GM18499 (cell line): ENCODE data around the gene NDUFAF7.
"Not testable (repeated sequence)": the region's sequence is repeated elsewhere in the genome, so short reads cannot be mapped to it uniquely, and the experiment has no call there.

Source experiments
- ATAC-seq: cut with Tn5 transposase; IDR thresholded peaks from one replicate; pipeline ENCODE4 v1.9.1; 2021; ENCODE audit warnings: moderate number of reproducible peaks; ENCODE audit not compliant: insufficient read depth, unreplicated experiment

NDUFAF7 gene

DNA sequence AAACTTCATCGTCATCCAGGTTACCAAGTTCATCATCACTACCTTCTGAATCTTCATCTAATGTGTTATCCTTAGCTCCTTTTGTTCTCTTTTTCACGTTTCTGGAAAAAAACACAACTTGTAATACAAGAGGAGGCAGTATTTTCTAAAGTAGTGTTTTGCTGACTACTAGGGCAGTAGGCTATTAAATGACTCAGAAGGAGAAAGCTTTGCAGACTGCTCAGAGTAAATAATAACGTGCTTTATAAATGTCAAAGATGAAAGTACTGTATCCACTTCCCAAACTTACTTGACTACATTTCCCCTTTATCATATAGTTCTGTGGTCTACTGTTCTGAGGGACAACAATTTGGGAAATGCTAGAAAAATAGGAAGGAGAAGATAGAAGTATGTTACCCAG, 19.5 kb upstream of the NDUFAF7 start:
- no peak for ATAC-seq

DNA sequence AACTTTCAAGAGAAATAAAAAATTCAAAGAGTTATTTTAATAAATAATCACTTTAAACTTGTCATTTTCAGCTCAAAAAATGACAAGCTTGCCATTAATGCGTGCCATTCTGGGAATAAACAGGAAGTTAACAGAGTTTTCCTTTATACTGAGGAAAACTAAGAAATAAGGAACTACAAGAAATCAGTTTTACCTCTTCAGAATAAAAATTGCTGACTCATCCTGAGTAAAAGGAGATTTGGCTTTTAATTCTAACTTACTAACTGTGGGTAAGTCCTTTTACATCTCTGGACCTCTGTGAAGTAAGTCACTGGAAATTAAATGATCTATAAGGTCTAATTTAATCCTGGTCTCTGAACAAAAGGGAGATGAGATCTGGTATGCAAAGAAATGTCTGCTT, 16.2 kb upstream of the NDUFAF7 start:
- ATAC-seq: no peak

DNA sequence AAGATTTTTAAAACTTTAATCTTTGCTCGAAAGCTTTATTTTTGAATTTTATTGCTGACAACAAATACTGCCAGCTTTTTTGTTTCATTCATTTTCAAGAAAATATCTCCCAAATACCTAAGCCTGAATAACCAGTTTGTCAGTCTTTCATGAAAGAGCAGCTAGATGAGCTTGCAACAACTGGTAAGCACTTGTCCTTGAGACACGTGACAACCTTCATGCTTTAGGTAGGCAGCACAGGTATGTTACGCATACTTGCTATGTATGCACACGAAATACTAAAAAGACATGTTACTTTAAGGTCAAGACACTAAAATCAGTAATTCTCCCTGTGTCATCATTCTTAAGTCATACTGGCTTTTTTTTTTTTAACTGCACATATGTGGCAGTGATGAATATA, 12.4 kb upstream of the NDUFAF7 start:
- no peak for ATAC-seq

DNA sequence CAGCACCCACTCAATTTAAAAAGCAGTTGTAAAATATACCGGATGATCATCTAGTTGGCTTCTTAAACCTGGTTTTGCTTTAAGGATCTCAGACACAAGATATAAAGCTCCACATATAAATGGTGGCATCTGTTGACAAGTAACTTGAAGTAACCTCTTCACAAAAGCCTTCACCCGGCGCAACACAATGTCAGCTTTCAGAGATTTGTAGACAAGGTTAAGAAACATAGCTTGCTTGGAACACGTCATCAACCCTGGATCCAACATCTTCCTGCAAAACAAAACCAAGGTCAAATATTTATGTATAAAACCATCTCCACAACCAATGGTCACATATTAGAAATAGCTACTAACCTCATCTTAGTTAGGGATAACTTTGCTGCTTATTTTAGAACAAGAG, 8.3 kb upstream of the NDUFAF7 start:
- ATAC-seq: no peak

DNA sequence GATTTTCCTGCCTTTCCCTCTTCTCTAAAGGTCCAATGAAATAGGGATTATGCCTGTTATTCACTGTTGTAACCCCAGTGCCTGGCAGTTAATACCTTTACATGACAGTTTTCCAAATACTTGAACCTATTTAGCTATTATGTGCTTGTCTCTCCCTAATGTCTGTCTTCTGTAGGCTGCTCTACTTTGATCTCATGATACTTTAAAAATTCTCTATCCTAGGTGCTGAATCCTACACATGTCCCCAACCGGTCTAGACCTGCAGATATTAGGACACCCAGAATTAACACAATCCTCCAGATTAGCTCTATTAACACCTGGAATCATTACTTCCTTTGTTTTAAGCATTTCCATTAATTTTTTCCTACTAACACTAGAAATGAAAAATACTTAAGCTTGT, 7.4 kb upstream of the NDUFAF7 start:
- no peak for ATAC-seq

DNA sequence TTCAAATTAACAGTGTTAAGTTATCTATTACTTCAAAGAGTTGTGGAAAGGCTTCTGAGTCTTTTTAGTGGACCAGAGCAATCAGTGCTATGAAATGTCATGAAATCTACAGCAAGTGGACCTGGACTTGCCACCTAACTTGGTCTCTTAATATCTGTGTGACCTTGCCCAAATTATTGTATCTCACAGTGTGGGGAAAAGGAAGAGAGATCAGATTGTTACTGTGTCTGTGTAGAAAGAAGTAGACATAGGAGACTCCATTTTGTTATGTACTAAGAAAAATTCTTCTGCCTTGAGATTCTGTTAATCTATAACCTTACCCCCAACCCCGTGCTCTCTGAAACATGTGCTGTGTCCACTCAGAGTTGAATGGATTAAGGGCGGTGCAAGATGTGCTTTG, 6.3 kb upstream of the NDUFAF7 start:
- not testable (repeated sequence) for ATAC-seq

DNA sequence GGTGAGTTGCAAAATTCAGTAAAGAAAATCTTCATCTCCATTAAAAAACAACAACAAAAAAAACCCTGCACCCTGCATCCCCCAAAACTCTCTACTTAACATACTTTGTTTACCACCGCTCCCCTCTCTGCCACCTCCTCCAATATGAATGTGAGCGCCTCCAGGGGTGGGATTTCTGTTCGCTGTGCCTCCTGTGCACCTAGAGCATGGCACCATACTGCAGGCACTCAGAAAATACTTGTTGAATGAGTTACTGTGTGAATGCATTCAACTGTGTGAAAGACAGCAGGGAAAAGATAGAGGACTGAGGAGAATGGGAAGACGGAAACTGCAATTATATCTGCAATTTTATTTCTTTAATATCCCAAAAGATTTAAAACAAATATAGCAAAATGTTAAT, 4.6 kb upstream of the NDUFAF7 start:
- ATAC-seq: no peak

DNA sequence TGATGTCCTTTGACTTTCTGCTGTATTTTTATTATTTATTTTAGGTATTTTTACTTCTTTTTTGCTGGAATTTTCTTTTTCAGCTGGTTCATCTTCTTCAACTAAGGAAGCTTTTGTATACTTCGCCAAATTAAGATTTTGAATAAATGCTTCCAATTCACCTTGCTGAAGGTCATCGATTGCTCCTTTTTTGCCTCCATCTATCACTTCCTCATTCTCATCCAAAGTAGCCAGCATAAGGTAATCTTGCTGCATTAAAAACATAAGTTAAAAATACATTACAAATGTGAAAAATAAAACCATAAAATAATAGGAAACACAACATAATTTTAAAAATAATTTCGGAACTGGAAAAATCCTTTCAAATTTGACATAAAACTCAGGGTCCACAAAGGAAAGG, 2.7 kb upstream of the NDUFAF7 start:
- no peak for ATAC-seq

DNA sequence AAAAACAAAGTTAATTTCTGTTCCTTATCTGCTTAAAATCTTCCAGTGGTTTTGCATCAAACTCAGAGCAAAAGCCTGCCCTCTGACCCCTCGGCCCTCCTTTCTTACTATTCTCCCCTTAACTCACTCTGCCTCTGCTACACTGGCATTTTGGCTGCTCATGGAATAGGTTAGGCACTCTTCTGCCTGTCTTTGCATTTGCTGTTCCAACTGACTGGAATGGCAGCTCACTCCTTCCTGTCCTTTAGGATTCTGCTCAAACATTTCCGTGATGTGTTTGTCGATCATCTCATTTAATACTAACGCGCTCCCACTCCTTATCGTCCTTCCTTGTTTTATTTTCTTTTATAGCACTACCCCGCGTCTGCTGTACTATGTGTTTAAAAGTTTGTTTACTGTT, 877 bp upstream of the NDUFAF7 start:
- no peak for ATAC-seq

DNA sequence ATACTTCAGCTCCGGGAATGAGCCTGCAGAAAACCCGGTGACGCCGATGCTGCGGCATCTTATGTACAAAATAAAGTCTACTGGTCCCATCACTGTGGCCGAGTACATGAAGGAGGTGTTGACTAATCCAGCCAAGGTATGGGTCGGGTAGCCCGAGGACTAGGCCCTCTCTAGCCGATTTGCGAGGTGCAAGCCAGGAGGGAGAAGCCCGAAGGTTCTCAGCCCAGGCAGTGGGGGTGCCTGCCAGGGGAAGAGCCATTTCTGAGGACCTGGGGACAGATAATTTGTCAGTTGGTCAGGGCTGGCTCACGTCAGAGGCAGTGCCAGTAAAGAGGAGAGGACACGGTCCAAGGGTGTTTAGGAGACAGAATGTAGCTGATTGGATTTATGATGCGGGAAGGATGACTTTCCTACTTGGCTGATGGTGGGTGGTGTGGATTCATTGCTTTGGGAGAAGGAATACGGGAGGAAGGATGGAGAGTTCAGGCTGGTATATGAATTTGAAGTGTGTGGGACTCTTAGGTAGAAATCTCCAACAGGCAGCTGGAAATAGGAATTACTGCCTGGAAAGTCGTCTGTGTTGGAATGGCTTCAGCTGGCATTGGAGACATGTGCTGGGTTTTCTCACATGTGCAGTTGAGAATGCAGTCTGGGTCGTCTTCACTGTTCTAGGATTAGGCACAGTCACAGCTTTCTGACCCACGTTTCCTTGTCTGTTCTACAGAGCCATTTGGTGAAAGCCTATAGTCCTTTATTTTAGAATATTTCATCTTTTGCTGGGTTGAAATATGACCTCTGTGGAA, 874 bp downstream of the NDUFAF7 start:
- ATAC-seq: no peak

DNA sequence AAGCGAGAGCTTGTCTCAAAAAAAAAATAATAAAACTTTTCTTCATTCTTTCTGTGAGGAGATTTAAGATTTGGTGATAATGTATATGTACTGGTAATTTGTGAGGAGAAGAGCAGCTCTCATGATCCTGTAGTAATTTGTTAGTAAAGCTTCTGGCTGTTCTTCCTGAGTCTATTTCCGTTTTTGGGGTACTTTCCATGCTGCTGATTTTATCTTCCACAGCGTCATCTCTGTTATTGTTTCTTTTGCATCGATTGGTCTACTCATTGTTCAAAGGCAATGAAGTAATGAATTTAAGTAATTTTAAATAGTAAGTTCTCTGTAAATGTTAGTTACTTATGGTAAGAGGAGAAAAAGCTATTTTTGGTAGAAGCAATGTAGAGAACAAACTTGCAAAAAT, 12.0 kb downstream of the NDUFAF7 start:
- no peak for ATAC-seq

DNA sequence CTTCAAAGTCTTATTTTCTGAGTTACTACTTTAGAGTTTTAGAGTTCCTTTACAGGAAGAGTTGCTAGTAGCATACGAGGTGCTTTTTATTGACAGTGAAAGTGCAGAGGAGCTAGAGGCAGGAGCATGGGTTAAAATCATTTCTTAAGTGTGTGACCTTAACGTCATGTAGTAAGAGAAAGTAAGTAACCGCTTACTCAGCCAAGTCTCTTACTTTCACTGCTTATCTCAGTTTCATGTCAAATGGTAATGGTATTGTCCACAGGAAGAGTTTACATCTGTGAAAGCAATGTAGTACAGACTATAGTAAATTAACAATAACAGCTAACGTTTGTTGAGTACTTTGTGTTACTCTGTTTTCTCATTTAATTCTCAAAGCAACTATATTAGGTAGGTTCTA, 12.6 kb downstream of the NDUFAF7 start:
- no peak for ATAC-seq

DNA sequence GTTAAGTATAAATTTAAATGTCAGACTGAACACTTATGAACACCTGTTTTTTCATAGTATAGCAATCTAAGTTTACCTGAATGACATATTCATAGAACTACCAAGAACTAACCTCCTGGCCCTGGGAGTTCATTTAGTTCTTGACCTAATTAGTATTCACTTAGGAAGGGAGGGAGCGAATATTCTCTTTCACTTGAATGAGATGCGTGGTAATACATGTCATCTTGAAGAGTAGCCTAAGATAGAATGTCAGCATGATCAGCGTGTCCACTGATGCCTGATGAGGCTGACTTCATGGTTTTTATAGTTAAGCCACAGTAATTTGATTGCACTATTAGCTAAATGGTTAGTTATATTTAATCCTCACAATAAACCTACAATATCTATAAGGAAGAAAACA, 13.3 kb downstream of the NDUFAF7 start:
- ATAC-seq: no peak

DNA sequence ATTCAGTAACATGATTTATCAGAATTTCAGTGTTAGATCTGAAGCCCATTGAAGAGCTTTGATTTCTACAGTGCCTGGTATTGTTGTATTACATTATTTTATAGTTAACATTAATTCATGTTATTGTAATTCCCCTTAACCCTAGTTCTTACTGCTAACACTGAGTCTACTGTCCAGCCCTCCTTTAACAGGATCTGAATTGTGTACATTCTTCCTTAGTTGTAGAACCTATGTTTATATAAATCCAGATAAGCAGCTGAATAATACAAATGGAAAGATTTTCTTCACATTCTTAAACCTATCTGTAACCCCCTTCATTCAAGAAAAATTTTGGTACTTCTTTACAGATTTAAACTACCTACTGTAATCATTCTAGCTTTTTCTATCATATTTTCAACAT, 14.7 kb downstream of the NDUFAF7 start:
- ATAC-seq: no peak

DNA sequence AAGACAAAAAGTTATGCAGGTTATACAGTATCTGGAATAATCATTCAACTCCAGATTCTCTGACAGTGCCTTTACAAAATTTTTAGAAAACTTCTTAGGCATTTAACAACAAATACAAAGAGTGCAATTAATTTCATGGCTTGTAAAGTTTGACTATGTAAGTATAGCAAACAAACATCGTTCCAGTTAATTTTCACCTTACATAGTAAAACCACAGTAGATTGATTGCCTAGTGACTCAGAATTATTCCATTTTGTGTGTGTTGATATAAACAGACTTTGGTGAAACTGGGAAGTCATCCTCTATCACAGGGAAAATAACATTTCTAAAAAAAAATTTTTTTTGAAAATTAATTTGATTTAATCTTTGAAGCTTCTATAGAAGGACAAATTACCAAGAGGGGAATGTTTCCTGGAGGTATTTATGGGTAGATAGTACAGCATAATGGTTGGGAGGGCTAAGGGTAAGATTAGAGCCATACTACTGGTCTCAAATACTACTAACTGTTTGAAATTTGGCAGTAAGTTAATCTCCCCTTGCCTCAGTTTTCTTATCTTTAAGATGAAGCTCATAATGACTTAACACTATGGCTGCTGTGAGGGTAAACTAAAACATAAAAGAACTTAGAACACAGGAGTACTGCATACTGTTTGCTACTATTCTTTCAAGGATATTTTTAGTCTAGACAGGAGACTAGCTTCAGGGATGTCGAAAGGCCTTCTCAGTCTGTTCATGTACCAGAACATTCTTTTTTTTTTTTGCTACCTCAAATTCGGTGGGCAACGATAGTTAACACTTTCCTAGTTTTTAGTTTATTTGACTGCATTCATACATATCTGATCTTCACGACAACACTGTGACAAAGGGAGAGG, 19.6 kb downstream of the NDUFAF7 start:
- ATAC-seq: no peak

DNA sequence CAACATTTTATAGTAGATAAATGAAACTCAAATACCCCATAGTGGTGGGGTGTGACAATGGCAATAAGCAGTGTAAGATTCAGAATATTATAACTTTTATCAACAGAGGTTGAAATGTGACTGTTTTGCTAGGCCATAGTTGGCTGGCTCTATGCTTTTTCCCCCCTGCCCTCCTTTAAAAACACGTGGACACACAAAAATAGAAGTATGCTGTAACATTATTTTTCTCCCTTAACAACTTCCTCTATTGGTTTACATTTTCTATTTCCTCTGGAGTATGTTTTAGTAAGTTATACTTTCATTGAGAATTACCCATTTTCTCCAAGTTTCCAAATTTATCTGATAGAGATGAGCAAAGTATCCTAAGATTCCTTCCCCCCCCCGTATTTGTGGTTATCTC, 31.1 kb downstream of the NDUFAF7 start:
- ATAC-seq: no peak

DNA sequence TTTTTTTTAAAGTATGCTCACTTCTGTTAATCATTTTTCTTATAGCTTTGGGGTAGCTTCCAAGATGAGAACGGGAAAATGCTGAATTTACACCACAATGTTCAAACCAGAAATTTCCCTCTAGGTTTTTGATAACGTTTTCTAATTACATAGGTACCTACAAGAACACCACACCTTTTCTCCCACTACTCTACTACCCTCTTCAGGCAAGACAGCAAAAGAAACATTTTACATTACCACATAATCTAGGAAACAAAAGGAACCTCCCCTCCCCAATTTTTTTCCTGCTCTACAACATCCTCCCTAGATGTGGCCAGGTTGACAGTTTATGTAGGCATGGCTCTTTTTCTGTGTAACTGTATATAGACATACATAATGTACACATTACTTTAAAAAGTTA, 32.4 kb downstream of the NDUFAF7 start:
- no peak for ATAC-seq

DNA sequence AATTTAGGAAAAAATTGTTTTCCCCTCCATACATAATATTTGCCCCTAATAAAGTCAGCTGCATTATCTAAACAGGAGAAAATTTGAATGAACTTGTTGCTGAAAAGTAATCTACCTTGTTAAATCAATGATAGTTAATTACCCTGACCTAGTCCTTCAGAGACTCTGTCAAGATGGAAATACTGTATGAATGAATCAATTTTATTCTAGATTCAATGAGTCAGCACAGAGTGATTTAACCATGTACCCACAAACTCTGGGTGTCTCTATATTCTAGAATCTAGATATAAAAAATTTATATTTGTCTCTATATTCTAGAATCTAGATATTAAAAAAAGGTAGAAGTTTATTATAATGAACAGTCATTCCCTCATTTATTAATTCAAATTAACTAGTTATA, 36.2 kb downstream of the NDUFAF7 start:
- ATAC-seq: no peak

DNA sequence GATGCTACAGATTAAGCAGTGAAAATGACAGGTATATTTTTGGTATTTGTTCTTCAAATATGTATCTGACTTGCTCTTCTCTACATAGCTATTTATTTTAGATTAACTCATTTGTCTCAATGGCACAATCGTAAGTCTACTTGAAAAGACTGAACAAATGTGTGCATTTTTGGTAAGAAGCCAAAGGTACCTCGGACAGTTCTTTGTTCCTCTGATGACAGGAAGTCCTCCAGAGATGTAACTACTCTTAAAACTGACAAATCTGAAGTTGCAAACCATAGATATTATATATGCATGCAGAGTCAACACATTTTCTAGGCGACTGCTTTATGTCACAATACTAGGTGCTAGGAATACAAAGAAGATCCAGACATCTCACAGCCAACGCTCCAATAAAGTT, 36.7 kb downstream of the NDUFAF7 start:
- ATAC-seq: no peak

DNA sequence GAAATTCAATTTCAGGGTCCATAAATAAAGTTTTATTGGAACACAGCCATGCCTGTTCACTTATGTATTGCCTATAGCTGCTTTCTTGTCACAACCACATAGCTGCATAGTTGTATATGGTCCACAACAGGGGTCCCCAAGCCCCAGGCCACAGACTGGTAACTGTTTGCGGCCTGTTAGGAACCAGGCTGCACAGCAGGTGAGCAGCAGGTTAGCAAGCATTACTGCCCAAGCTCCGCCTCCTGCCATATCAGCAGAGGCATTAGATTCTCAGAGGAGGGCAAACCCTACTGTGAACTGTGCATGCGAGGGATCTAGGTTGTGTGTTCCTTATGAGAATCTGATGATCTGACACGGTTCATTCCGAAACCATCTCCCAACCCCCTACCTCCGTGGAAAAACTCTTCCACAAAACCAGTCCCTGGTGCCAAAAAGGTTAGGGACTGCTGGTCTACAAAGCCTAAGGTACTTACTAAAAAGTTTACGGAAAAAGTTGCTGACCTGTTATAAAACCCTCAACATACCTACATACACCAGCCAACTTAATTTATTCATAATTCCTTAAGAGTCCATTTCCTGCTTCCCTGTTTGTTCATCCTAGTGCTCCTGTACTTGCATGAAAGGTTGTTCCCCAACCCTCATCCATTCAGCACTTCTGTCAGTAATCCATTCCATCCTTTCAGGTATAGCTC, 40.1 kb downstream of the NDUFAF7 start:
- no peak for ATAC-seq

DNA sequence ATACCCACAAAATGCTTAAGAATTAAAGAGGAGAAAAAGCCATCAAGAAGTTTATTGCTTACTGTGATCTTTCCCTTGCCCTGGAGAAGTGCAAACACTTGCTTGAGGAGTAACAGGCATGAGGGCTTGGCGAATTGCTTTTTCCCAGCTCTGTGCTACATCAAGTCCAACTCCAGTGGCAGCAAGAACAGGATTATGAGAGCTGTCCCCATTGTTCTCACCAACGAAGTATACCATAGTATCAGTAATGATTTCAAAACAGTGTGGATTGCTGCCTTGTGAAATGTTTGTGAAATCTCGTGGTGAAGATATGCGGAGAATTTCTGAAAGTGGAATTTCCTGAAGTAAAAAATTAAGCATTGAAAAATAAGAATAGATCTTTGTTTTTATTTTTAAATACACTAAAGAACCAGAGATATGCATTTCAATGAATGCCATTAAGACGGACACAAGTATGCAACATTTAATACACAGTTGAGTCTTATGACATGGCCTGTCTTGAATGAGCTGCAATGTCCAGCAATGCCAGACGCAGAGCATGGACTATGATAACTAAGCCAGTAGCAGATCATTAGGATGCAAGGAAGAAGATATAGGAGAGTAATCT, 43.0 kb downstream of the NDUFAF7 start:
- ATAC-seq: no peak
